Frontal cortex (tissue), 4 donors: ENCODE measurements around the gene SEMA5A. TPM values are rescaled to one million over a fixed set of nuclear protein-coding genes. Genes with fewer than 3 reads are reported as not detected.

ENCODE experiments used
- DNase-seq, 2 donors: peaks; one replicate each; pipeline ENCODE4 v3.0.0; 2012; ENCODE audit warnings: low spot score in 2 of 2
- FAIRE-seq: peaks from 2 replicates; lab custom pipeline; 2012; peaks lifted over from hg19 to GRCh38; lab: Jason Lieb, UNC
- total RNA-seq: library from RNA; depleted of rRNA; stranded (reverse); fragments of >200 nt; gene quantifications from one replicate; pipeline ENCODE4 v1.2.3, GENCODE V29; 2014
- donor health status: control.
- donor health status: control.
- donor health status: control.

SEMA5A gene, protein sequence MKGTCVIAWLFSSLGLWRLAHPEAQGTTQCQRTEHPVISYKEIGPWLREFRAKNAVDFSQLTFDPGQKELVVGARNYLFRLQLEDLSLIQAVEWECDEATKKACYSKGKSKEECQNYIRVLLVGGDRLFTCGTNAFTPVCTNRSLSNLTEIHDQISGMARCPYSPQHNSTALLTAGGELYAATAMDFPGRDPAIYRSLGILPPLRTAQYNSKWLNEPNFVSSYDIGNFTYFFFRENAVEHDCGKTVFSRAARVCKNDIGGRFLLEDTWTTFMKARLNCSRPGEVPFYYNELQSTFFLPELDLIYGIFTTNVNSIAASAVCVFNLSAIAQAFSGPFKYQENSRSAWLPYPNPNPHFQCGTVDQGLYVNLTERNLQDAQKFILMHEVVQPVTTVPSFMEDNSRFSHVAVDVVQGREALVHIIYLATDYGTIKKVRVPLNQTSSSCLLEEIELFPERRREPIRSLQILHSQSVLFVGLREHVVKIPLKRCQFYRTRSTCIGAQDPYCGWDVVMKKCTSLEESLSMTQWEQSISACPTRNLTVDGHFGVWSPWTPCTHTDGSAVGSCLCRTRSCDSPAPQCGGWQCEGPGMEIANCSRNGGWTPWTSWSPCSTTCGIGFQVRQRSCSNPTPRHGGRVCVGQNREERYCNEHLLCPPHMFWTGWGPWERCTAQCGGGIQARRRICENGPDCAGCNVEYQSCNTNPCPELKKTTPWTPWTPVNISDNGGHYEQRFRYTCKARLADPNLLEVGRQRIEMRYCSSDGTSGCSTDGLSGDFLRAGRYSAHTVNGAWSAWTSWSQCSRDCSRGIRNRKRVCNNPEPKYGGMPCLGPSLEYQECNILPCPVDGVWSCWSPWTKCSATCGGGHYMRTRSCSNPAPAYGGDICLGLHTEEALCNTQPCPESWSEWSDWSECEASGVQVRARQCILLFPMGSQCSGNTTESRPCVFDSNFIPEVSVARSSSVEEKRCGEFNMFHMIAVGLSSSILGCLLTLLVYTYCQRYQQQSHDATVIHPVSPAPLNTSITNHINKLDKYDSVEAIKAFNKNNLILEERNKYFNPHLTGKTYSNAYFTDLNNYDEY
- 9.0 TPM for total RNA-seq

DNA sequence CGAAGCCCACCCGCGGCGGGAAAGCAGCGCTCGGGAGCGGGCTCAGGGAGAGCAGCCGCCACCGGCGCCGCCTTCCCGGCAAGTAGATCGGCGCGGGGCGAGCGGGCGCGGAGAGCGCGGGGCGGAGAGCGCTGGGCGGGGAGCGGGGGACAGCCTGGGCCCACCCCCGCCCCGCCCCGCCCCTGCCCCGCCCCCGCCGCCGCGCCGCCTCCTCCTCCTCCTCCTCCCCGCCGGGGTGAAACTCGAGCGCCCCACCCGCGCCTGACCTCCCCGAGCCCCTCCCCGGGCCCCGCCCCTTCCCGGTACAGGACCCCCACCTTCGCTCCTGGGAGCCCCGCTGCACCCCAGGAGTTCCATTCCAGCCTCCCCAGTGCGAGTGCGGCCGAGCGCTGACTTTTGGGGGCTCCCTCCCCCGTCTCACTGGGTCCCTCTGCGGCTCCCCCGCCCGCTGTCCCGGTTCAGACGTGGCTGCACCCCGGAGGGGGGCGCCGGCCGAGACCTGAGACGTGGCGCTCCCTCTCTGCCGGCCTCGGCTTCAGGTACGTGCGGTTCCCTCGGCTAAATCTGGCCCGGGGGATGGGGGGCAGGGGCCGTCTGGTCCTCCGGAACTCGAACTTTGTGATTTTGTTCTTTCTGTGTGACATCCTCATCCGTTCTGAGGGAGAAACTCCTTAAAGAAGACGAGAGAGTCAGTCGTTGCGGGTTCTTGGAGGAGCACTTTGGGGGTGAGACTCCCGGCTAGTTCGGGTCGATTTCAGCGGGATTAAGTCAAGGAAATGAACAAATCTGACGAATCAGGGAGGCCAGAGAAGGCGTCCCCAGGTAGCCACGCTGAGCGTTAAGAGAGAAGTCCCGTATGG, at the start of gene SEMA5A:
Gene SEMA5A (minus strand): TSS at position 84 of the 860 bp plus-strand sequence. CDS start 166,129 bp downstream, outside the sequence.
- DNase-seq (peak; percentile 62 to 72), FAIRE-seq (no peak)

- no peak for DNase-seq
- FAIRE-seq, result no peak
These were observed 49.0 kb upstream of the SEMA5A start for GRCh38 chr5:9594913-9595312.

DNA sequence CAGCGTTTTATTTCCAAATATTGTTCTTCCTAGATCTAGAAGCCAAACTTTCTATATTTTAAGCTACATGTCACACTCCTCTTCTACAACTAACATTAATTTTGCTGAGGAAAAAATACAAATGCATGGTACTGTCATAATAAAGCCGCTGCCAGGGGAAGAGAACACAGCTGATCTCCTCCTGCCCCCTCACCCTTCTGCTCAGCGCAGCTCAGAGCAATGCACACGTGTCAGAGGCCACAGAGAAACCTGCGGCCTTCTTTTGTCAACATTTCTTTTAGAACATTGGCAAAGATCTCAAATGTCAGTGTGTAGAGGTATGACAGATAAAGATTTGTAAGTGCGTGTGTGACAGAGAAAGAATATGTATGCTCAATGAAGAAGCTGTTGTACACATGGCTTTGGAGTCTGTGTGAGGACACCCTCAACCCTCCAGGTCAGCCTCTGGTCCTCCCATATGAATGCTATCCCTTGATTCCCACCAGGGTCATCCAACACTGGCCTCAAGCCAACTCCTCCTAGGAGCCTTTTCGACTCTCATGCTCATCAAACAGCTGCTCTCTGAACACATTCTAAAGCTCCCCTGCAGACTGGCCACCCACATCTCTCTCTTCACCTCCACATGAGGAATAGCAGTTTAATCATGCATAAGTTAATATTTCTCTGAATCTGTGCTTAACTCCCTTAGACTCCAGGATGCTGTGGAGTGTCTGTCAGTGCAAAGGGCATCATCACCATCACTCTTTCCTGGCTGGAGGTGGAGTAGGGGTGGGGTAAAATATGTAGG, 43.4 kb upstream of the SEMA5A start:
- FAIRE-seq, result no peak
- no peak for DNase-seq

GRCh38 chr5:9588254-9588653, 42.4 kb upstream of the SEMA5A start:
- FAIRE-seq (no peak), DNase-seq (no peak)

DNA sequence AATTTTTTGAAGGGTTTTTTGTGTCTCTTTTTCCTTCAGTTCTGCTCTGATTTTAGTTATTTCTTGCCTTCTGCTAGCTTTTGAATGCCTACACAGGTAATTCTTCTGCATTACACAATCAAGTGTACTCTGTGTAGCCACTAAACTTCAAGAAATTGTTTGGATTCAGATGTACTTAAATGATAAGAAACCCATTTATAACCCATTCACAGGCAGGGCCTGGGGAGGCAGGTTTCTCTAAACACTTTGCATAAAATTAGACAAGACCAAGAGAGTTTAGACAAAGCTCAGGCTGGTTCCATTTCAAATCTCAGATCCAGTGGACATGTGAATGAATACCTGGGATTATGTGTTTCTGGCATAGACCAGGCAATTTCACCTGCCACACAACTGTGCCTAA, 41.3 kb upstream of the SEMA5A start:
- DNase-seq, result no peak
- FAIRE-seq, result no peak

DNA sequence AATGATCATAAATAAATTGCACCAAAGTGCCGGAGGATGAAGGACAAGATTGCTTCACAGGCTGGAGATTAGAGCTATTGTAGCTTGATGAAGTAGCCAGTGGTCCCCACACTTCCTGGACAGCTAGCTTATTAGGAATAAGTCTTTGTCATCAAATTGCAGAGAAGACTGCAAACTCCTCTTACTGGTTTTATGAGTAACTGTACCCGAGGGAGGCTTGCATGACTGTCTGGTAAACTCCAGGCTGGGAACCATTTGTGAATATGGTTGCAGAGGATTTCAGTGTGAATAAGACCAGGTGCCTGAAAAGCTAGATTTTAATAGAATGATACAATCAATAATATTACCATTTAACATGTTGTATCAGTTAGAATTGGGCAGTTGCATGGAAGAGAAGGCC, 36.5 kb upstream of the SEMA5A start:
- no peak for DNase-seq
- FAIRE-seq, result no peak

DNA sequence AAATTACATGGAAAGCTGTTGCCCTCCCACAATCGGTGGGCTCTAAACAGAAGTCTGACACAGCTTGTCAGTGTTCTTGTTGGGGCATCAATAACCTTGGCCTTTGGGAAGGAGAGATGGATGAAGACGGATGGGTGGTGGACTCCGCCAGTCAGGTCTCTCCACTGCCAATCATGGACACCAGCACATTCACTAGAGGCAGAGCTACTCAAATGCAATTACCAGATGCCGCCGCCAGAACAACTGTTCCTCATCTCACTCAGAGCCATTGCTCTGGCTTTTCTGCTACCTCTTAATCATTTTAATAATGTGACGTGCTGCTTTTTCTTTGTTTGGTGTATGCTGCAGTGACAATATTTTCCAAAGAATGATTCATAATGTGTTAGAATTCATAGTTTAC, 27.9 kb upstream of the SEMA5A start:
- DNase-seq (no peak), FAIRE-seq (no peak)

- no peak for DNase-seq
- no peak for FAIRE-seq
These were observed 26.4 kb upstream of the SEMA5A start for GRCh38 chr5:9572246-9572645.

GRCh38 chr5:9570876-9571275, 25.0 kb upstream of the SEMA5A start:
- DNase-seq (no peak), FAIRE-seq (no peak)

DNA sequence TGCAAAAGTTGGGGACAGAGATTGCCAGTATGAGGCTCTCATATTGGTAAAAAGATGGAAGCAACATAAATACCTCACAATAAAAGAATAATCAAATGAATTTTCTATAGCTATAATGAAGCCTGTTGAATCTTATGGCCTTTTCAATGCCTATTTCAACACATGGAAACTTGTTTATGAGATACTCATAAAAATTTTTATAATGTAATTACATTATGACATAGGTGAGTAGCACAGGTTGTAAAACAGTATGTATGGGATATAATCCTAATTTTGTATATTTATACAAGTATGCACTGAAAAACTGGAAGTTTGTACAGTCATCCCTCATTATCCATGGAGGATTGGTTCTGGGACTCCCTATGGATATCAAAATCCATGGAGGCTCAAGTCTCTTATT, 21.2 kb upstream of the SEMA5A start:
- no peak for FAIRE-seq
- DNase-seq, result no peak

- FAIRE-seq (no peak), DNase-seq (no peak)
These were observed 18.9 kb upstream of the SEMA5A start for GRCh38 chr5:9564752-9565151.

DNA sequence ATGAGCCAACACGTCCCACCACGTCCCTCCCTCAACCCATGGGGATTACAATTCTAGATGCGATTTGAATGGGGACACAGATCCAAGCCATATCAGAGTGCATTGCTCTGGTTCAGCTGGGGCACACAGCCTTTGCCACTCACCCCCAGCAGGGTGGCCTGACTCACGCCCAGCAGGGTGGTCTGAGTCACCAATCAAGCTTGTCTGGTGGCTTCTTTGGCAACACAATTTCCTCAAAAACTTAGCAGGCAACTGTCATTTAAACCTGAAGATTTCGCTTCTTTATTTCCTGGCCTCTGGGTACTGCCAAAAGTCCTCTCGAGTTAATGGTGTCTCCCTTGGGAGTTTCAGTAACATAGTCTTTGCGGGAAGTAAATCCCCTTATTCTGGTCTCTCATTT, 16.3 kb upstream of the SEMA5A start:
- no peak for FAIRE-seq
- no peak for DNase-seq

GRCh38 chr5:9559965-9560364, 14.1 kb upstream of the SEMA5A start:
- DNase-seq (no peak), FAIRE-seq (no peak)

DNA sequence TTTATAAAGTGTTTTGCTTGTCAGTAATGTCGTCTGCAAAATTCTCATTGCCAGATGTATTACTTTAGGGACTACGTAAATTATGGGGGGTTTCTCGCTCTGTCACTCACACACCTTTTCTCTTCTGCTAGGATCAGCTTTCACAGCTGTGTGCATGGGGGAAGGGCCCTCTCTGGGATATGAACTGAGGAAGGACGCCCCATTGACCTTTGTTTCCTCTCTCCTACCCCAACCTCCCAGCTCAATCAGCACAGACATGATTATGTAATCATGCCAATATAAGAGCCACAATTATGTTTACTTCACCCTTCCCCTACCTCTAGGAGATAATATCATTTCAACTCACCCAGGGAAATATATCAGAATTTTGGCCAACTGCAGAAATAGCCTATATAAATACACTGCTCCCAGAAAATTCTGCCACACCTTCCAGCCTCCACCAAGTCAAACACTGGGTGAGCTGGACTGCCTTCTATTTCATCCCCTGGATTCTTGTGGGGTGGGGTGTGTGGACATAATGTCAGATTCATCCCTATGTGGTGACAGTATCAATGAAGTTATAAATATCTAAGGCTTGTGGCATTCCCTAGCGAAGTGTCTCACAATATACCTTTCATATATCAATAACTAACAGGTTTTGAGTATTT, 12.6 kb upstream of the SEMA5A start:
- DNase-seq (no peak), FAIRE-seq (no peak)

GRCh38 chr5:9557696-9558095, 11.8 kb upstream of the SEMA5A start:
- no peak for DNase-seq
- FAIRE-seq, result no peak

DNA sequence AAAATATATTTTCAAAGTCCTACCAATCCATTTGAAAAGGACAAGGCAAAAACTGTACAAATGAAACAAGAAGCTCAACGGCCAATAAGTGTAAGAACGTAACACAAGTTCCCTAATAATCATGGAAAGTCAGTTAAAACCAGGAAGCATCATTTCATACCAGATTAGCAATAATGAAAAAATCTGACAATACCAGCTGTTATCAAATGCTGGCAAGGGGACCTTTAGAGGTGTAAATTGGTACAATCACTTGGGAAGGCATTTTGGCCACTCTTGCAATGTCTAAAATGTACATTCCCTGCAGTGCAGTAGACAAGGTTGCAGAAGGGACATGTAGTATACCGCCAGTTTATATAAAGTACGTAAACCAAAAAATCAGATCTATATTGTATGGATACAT, 10.1 kb upstream of the SEMA5A start:
- DNase-seq (no peak), FAIRE-seq (no peak)

DNA sequence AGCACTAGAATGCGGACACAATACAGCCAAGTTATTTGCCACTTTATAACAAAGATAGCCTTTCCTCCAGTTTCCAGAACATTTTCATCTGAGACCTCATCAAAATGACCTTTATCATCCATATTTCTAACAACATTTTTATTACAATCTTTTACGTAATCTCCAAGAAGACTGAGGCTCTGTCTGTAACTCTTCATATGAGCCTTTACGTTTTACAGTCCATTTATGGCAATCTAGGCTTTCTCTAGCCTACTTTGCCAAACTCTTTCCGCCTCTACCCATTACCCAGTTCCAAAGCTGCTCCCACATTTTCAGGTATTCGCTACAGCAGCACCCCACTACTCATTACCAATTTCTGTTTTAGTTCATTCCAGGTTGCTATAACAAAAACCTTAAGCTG, 8.2 kb upstream of the SEMA5A start:
- FAIRE-seq, result no peak
- no peak for DNase-seq

DNA sequence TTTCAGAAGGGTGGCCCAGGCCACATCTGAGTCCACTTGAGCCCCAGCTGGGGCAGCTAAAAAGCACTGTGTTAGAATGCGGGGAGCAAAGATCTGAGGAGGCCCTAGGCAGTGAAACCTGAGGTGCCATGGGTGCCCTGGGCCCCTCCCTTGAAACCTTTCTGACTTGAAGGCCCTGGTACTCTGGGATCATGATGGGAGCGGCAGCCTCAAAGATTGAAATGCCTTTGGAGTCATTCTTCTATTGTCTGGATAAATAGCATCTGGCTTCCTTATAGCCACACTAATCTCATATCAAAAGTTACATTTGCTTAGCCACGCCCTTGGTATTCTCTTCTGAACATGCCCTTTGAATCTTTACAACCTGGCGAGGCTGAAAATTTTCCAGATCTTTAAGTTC, 7.7 kb upstream of the SEMA5A start:
- FAIRE-seq, result no peak
- DNase-seq, result no peak
